Measurements from ENCODE around the gene CYP2S1. TPM values are rescaled to one million over a fixed set of nuclear protein-coding genes. Genes with fewer than 3 reads are reported as not detected.
A peak's percentile ranks its signal among the peaks of the same experiment; 100 is the strongest.

The CYP2S1 gene
- total and polyA plus RNA-seq, 9 of the 15 experiments (the other 6 are each of a cell fraction or from before 2014, with no cell fraction given), result 0.07 to 1.9 (median 0.41) TPM

GRCh38 chr19:41219924-41220567 lies 27.0 kb downstream of the CYP2S1 start (continued):
- TF ChIP-seq HINFP (tag; conservative IDR thresholded peaks at IDR 0.05; ENCODE audit: low read depth) (no peak), MITF (IDR thresholded peaks at IDR 0.05) (no peak), GTF2E2 (tag; IDR thresholded peaks at IDR 0.05) (no peak), ZNF583 (CRISPR knock-in tag; IDR thresholded peaks at IDR 0.05) (no peak), CHD1 (IDR thresholded peaks at IDR 0.05; ENCODE audit: low read length) (no peak), ZNF140 (CRISPR knock-in tag; IDR thresholded peaks at IDR 0.05) (no peak), RFX1 (IDR thresholded peaks at IDR 0.05) (no peak), PTTG1 (tag; IDR thresholded peaks at IDR 0.05; ENCODE audit: low read depth) (no peak), MYC (IDR thresholded peaks at IDR 0.05; ENCODE audit: low read depth, low read length) (no peak), MYC (CRISPR knock-in tag; IDR thresholded peaks at IDR 0.05; ENCODE audit: borderline replicate concordance, low read depth) (no peak), KLF1 (tag; IDR thresholded peaks at IDR 0.05) (no peak), USF2 (CRISPR knock-in tag; IDR thresholded peaks at IDR 0.05) (no peak), ZBTB49 (CRISPR knock-in tag; IDR thresholded peaks at IDR 0.05; ENCODE audit: borderline replicate concordance) (no peak), CTCFL (IDR thresholded peaks at IDR 0.05; ENCODE audit: borderline replicate concordance, insufficient read depth, low read depth, low read length, poor library complexity, severe bottlenecking) (no peak), ZNF766 (CRISPR knock-in tag; conservative IDR thresholded peaks at IDR 0.05) (no peak), RBBP5 (IDR thresholded peaks at IDR 0.05; ENCODE audit: borderline replicate concordance, insufficient read depth, low read length, poor library complexity, severe bottlenecking) (no peak), EHMT2 (IDR thresholded peaks at IDR 0.05) (no peak), TCF3 (CRISPR knock-in tag; IDR thresholded peaks at IDR 0.05) (peak; percentile 65), HIVEP1 (CRISPR knock-in tag; IDR thresholded peaks at IDR 0.05) (no peak), CBFA2T3 (IDR thresholded peaks at IDR 0.05) (peak; percentile 94), WHSC1 (IDR thresholded peaks at IDR 0.05; ENCODE audit: low read length) (no peak)
